Measurements from ENCODE around the gene SETD1B. TPM values are rescaled to one million over a fixed set of nuclear protein-coding genes. Genes with fewer than 3 reads are reported as not detected.

Gene SETD1B
- total and polyA plus RNA-seq, 2 donors (not counting 1 experiment from before 2014, with no cell fraction given): 7.9 to 61.4 TPM

GRCh38 chr12:121801595-121802484 is 2.0 kb upstream of the SETD1B start:
- Histone ChIP-seq H3K9ac (ENCODE audit: low read length) (peak overlapping the region; percentile 85), H2AFZ (ENCODE audit: insufficient read depth, low read depth, low read length, poor library complexity, severe bottlenecking) (peak overlapping the region; percentile 75), H3K36me3 (replicated peaks in 1 of 2; ENCODE audit: control extremely low read depth in 1 of 2, control insufficient read depth in 1 of 2, extremely low read depth in 1 of 2, insufficient read depth in 2 of 2, low read length in 1 of 2) (peaks cover 3 to 21% of the 10 kb centered on the region in 2 experiments), H3K4me2 (replicated peaks; ENCODE audit: low read depth, low read length, poor library complexity, severe bottlenecking) (peak overlapping the region; percentile 94), H3K9me3 (ENCODE audit: control extremely low read depth in 1 of 3, control insufficient read depth in 2 of 3, insufficient read depth in 1 of 3, low read length in 2 of 3) (no peaks in the 10 kb centered on the region), H3K4me1 (ENCODE audit: control insufficient read depth in 2 of 2, insufficient read depth in 2 of 2, low read length in 2 of 2) (peaks cover 21 to 46% of the 10 kb centered on the region in 2 donors), H3K27me3 (replicated peaks in 1 of 4; ENCODE audit: control extremely low read depth in 1 of 4, control insufficient read depth in 3 of 4, insufficient read depth in 4 of 4, low read length in 3 of 4) (no peaks in the 10 kb centered on the region), H4K20me1 (ENCODE audit: control insufficient read depth, insufficient read depth, low read length, poor library complexity, severe bottlenecking) (peaks cover 20% of the 10 kb centered on the region), H3K79me2 (ENCODE audit: control insufficient read depth, insufficient read depth, low read length) (peaks cover 59% of the 10 kb centered on the region), H3K4me3 (ENCODE audit: control extremely low read depth in 1 of 5, extremely low read depth in 1 of 5, insufficient read depth in 1 of 5, low read depth in 2 of 5, low read length in 4 of 5) (peak overlapping the region; percentile 79 to 95 (median 89)), H3K27ac (ENCODE audit: low read length in 2 of 2) (peak overlapping the region; percentile 97)
- ChIA-PET POLR2A (interaction anchor here (0.5 to 13.7 kb wide), 18 partner anchors 9 to 1837 kb away, joined by 3 to 267 read pairs (median 5); partner anchors contain the start of genes DIABLO, PSMD9 and RHOF), CTCF (interaction anchor here (0.8 to 33.5 kb wide), 4 partner anchors 1 to 699 kb away, joined by 3 to 1947 read pairs (median 975); partner anchors contain the start of genes RHOF, SETD1B and ZCCHC8)
- intact Hi-C loops (cut with micrococcal nuclease): loop anchor here (2.0 to 10.0 kb wide), 3 partner anchors 211 to 703 kb away; partner anchors contain the start of gene ZCCHC8
- Mint-ChIP-seq H3K27ac (peak overlapping the region; percentile 98), H3K9me3 (ENCODE audit: insufficient read depth) (no peaks in the 10 kb centered on the region), H3K4me1 (peaks cover 48% of the 10 kb centered on the region), H3K27me3 (no peaks in the 10 kb centered on the region), H3K4me3 (peak overlapping the region; percentile 90)
- WGBS (ENCODE audit: insufficient coverage): 0% methylated on average over 3 of the region's 18 CpGs
- DNase-seq (peak; percentile 58), ATAC-seq (ENCODE audit: low read depth) (no peak)
- TF ChIP-seq CTCF (IDR thresholded peaks at IDR 0.05): no peak
- TF ChIP-seq EZH2 (IDR thresholded peaks at IDR 0.05; ENCODE audit: borderline replicate concordance, insufficient read depth, low read depth, low read length, poor library complexity, severe bottlenecking): no peak
